GM20000 (cell line): Measurements from ENCODE around the gene METTL16.

ENCODE experiments used
- DNase-seq: peaks from one replicate; pipeline ENCODE4 v3.0.0; 2012; ENCODE audit warnings: low spot score
- TF ChIP-seq, protein P1 (sequence below): IDR thresholded peaks from 2 replicates; pipeline ENCODE4 v1.5.1; 2012; ENCODE audit warnings: mild to moderate bottlenecking, control low read depth; ENCODE audit errors: extremely low read depth, missing control alignments

Gene METTL16

DNA sequence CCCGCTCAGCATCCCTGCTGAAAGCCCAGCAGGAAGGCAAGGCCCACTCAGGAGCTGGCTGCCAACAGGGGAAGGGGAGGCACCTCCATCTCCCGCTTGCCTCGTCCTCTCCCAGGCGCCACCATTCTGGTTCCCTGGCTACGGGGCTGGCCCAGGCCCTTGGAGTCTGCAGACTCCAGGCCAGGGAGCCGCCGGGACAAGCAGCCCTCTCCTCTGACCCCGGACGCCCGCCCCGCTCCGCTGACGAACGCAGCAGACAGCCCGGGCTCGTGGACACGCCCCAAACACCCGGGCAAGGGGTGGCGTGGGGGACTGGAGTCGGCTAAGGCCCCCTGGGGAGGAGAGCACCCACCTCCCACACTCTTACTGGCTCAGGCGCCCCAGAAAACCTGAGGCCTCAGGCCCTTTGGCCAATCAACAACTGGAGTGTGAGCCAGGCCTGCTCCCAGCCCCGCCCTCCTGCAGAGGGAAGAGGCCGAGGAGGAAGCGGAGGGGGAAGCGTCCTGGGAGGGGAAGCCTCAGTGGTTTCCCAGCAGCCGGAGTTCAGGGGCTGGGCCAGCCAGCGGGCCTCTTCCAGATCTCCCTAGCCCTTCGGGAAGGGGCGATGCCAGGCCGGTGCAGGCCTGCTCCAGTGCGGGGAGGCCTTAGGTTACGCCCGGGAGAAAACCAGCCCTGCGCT, 115.0 kb downstream of the METTL16 start:
- peak; percentile 79 for DNase-seq
- TF ChIP-seq, protein P1, sequence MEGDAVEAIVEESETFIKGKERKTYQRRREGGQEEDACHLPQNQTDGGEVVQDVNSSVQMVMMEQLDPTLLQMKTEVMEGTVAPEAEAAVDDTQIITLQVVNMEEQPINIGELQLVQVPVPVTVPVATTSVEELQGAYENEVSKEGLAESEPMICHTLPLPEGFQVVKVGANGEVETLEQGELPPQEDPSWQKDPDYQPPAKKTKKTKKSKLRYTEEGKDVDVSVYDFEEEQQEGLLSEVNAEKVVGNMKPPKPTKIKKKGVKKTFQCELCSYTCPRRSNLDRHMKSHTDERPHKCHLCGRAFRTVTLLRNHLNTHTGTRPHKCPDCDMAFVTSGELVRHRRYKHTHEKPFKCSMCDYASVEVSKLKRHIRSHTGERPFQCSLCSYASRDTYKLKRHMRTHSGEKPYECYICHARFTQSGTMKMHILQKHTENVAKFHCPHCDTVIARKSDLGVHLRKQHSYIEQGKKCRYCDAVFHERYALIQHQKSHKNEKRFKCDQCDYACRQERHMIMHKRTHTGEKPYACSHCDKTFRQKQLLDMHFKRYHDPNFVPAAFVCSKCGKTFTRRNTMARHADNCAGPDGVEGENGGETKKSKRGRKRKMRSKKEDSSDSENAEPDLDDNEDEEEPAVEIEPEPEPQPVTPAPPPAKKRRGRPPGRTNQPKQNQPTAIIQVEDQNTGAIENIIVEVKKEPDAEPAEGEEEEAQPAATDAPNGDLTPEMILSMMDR = no peak

DNA sequence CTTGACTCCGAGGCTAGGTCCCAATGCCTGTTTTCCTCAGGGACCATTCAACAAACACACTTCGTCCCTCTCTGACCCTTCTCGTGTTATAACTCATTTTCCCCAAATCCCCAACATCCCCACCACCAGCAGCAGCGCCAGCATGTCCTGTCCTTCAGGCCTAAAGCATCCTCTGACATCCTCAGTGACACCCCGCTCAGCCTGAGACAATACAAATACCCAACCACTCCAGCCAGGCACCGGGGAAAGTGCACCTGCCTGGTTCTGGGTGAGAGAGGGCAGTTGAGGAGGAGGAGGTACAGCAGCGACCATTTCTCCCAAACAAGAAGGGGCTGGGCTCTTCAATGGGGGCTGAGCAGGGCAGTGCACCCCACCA, 115.5 kb downstream of the METTL16 start:
- TF ChIP-seq, protein P1 = no peak
- DNase-seq = no peak

DNA sequence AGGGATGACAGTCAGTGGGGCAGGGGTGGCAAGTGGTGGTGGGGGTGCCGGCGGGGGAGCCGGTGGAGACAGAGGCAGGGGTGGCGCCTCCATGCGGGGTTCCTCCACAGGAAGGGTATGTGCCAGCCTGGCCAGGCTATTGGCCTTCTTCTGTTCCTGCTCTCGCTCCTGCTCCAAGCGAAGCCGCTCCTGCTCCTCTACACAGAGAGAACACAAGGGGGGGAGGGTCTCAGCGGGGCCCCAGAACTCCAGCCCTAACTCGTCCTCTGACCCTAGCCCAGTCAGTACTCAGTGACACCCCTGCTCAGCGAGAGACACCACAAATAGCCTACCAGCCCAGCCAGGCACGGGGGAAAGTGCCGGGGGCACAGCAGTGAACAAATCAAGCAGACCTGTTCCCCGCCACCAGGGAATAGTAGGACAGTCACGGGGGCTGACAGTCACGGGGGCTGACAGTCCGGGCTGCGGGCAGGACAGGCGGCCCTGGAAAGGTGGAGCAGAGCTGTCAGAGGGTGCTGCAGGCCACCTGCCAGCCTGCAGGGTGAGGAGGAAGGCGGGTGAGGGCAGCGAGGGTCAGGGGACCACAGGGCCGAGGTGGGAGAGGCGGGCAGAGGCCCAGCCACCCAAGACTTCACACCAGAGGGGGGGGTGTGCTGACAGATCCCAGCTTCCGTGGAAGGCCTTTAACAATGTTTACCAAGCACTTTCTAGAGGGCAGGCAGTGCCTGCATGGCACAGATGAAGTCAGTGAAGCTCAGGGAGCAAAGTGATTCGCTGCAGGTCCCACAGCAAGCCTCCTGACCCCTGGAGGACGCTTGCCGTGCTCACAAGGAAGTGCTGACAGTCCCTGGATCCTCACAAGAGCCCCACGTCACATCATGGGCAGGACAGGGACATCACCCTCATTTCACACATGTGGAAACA, 116.2 kb downstream of the METTL16 start:
- TF ChIP-seq, protein P1 = no peak
- no peak for DNase-seq

DNA sequence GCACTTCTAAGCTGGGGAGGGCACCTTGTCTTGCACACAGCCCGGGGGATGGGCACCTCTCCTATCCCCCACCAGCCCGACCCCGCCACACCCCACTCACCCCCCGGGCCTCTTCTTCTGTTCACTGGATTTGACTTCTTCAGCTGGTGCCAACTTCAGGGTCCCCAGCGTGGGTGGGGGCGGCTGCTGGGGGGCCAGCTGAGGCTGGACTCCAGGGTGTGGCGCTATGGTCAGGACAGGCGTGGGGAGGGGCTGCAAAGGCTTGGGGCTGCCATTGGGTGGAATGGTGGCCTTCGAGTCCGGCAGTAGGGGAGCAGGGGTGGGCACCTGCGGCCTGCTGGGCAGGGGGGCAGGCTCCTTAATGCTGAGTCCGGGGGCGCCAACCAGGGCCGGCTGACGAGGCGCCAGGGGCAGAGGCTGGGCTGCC, 116.9 kb downstream of the METTL16 start:
- TF ChIP-seq, protein P1 = no peak
- DNase-seq = no peak

DNA sequence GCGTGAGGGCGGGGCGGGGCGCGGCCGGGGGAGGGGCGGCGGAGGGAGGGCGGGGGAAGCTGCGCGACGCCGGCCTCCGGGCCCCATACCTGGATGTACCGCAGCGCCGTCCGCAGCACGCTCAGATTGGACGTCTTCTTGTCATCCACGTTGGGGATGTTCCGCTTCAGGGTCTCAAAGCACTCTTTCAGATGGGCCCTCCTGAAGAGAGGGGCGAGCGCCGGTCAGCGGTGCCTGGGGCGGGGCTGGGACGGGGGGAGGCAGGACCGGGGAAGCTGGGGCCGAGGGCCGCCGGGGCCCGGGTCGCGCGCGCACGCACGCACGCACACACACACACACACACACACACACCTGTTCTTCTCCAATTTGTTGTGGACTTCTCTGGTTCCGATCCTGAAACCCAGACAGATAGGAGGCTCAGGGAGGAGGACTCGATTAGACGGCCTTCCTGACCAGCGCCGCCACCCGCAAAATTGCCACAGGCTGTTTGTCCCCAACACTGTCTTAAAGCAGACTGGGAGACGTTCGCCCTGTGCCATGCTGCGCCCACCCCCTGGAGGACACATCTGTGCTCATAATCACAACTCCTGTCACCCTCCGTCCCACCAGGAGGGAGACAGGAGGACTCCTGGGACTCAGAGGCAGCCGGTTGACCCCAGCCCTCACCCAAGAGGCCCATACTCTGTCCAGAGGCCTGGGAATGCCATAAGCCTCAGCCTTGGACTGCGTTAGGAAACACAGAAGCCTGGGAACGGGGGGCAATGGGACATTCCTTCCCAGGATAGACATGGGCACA, 117.5 kb downstream of the METTL16 start:
- DNase-seq = no peak
- TF ChIP-seq, protein P1 = no peak

DNA sequence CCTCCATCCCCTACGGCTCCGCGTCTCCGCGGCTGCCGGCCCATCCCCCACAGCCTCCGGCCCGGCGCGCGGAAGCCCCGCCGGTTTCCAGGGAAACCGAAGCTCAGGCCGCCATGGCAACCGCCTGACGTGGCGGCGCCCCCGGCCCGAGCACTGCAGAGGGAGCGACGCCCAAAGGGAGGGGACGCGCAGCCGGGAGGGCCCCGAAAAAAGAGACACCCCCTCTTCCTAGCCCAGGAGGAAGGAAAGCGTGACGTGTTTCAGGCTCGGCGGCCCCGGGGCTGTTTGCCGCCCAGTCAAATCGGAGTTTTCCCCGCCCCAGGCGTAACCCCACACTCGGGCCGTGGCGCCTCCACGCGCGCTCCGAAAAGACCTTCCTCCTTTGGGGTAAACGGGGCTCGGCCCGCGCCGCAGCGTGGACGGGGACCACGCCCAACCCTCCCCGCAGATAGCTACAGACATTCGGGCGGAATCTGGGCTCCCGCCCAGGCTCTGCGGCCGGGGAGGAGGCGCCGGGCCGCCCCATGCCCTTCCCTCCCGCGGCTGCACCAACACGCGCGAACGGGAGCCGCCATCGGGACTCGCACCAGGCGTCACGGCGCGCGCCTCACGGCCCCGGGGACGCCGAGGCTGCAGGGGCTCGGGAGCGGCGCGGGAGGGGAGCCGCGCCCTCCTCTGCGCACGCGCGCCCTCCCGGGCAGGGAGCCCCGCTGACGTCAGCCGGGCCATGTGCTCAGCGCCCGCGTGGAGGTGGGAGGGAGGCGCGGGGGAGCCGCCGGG, 118.3 kb downstream of the METTL16 start:
- TF ChIP-seq, protein P1 = no peak
- DNase-seq = peak; percentile 96
